Measurements from ENCODE around the gene LCN12. TPM values are rescaled to one million over a fixed set of nuclear protein-coding genes. Genes with fewer than 3 reads are reported as not detected.

LCN12 gene
- polyA plus RNA-seq, 3 donors = 0.29 TPM; not detected in 2

DNA sequence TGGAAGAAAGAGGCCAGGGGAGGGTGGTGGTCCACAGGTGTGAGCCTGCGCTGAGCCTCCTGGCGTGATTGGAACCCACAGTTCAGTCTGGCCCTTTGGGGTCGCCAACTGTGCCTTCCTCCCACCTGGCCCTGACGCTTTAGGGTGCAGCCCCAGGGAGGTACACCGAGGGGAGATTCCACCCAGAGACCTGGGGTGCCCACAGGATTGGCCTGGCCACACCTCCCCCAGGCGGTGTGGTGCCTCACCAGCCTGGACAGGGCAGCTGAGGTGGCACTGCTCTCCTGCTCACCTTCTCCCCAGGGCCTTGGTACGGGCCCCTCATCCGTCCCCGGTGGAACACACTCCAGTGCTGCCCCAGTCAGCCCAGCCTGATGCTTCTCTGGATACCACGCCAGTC lies 45.3 kb downstream of the LCN12 start:
- Histone ChIP-seq H3K27ac (ENCODE audit: low read depth in 1 of 2, low read length in 2 of 2) (no peak overlapping the region), H2AFZ (ENCODE audit: insufficient read depth, low read depth, low read length, poor library complexity, severe bottlenecking) (peak overlapping the region; percentile 22), H3K4me2 (replicated peaks; ENCODE audit: extremely low read depth, low read length, poor library complexity, severe bottlenecking) (no peak overlapping the region), H3K9ac (ENCODE audit: insufficient read depth, low read length, poor library complexity, severe bottlenecking) (peak overlapping the region; percentile 32), H4K20me1 (ENCODE audit: insufficient read depth, low read length) (peaks cover 30% of the 10 kb centered on the region), H3K79me2 (ENCODE audit: insufficient read depth, low read length) (peaks cover 20% of the 10 kb centered on the region), H3K4me3 (replicated peaks in 1 of 3; ENCODE audit: low read depth in 2 of 3, low read length in 3 of 3) (no peak overlapping the region), H3K27me3 (ENCODE audit: control insufficient read depth in 2 of 2, insufficient read depth in 2 of 2, low read length in 2 of 2) (peaks cover 0 to 41% of the 10 kb centered on the region in 2 donors), H3K9me3 (replicated peaks in 1 of 2; ENCODE audit: control insufficient read depth in 1 of 2, insufficient read depth in 1 of 2, low read length in 2 of 2) (no peaks in the 10 kb centered on the region), H3K4me1 (ENCODE audit: control insufficient read depth in 1 of 2, insufficient read depth in 2 of 2, low read length in 2 of 2) (peaks cover 80 to 95% of the 10 kb centered on the region in 2 donors), H3K36me3 (replicated peaks in 1 of 2; ENCODE audit: control insufficient read depth in 1 of 2, insufficient read depth in 2 of 2, low read length in 2 of 2) (peaks cover 6 to 9% of the 10 kb centered on the region in 2 donors)
- 73% methylated on average over 10 of the region's 10 CpGs for WGBS (ENCODE audit: insufficient coverage)
- H3K9me3 Mint-ChIP-seq = peaks cover 0 to 7% (median 0%) of the 10 kb centered on the region in 7 donors
- peaks cover 23 to 50% (median 39%) of the 10 kb centered on the region in 3 donors for H3K27me3 Mint-ChIP-seq (ENCODE audit: low read depth in 3 of 3)
- H3K27ac Mint-ChIP-seq = peak overlapping the region in 1 of 7 donors; percentile 18
- peaks cover 10 to 12% of the 10 kb centered on the region in 2 donors for H3K36me3 Mint-ChIP-seq
- intact Hi-C loops (cut with micrococcal nuclease) = loop anchor here in 1 of 2 donors (5.0 kb wide), 1 partner anchor 35 kb away; the partner anchor contains the start of gene FUT7
- no peak for DNase-seq
- peak overlapping the region in 1 of 2 donors; percentile 67 for H3K4me3 Mint-ChIP-seq
- H3K4me1 Mint-ChIP-seq = peaks cover 74% of the 10 kb centered on the region
- TF ChIP-seq, protein P1, sequence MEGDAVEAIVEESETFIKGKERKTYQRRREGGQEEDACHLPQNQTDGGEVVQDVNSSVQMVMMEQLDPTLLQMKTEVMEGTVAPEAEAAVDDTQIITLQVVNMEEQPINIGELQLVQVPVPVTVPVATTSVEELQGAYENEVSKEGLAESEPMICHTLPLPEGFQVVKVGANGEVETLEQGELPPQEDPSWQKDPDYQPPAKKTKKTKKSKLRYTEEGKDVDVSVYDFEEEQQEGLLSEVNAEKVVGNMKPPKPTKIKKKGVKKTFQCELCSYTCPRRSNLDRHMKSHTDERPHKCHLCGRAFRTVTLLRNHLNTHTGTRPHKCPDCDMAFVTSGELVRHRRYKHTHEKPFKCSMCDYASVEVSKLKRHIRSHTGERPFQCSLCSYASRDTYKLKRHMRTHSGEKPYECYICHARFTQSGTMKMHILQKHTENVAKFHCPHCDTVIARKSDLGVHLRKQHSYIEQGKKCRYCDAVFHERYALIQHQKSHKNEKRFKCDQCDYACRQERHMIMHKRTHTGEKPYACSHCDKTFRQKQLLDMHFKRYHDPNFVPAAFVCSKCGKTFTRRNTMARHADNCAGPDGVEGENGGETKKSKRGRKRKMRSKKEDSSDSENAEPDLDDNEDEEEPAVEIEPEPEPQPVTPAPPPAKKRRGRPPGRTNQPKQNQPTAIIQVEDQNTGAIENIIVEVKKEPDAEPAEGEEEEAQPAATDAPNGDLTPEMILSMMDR (IDR thresholded peaks at IDR 0.05) = no peak

- Mint-ChIP-seq H3K4me1 (peaks cover 70% of the 10 kb centered on the region), H3K4me3 (peak overlapping the region; percentile 32 to 67), H3K9me3 (peaks cover 0 to 7% (median 0%) of the 10 kb centered on the region in 7 donors), H3K27ac (peak overlapping the region in 2 of 7 donors; percentile 18 to 25), H3K27me3 (ENCODE audit: low read depth in 3 of 3) (peaks cover 23 to 50% (median 39%) of the 10 kb centered on the region in 3 donors), H3K36me3 (peaks cover 10 to 12% of the 10 kb centered on the region in 2 donors)
- peaks cover 0 to 41% of the 10 kb centered on the region in 2 donors for H3K27me3 ChIP-seq (ENCODE audit: control insufficient read depth in 2 of 2, insufficient read depth in 2 of 2, low read length in 2 of 2)
- no peak for DNase-seq
- peaks cover 6 to 9% of the 10 kb centered on the region in 2 donors for H3K36me3 ChIP-seq (replicated peaks in 1 of 2; ENCODE audit: control insufficient read depth in 1 of 2, insufficient read depth in 2 of 2, low read length in 2 of 2)
- intact Hi-C loops (cut with micrococcal nuclease) = loop anchor here in 1 of 2 donors (5.0 kb wide), 1 partner anchor 34 kb away; the partner anchor contains the start of gene FUT7
- H3K79me2 ChIP-seq (ENCODE audit: insufficient read depth, low read length) = peaks cover 16% of the 10 kb centered on the region
- peaks cover 27% of the 10 kb centered on the region for H4K20me1 ChIP-seq (ENCODE audit: insufficient read depth, low read length)
- no peak overlapping the region for H3K4me2 ChIP-seq (replicated peaks; ENCODE audit: extremely low read depth, low read length, poor library complexity, severe bottlenecking)
- no peak overlapping the region for H3K9ac ChIP-seq (ENCODE audit: insufficient read depth, low read length, poor library complexity, severe bottlenecking)
- H3K4me3 ChIP-seq (replicated peaks in 1 of 3; ENCODE audit: low read depth in 2 of 3, low read length in 3 of 3) = no peak overlapping the region
- no peak overlapping the region for H3K27ac ChIP-seq (ENCODE audit: low read depth in 1 of 2, low read length in 2 of 2)
- TF ChIP-seq, protein P1 (IDR thresholded peaks at IDR 0.05) = no peak
- no peaks in the 10 kb centered on the region for H3K9me3 ChIP-seq (replicated peaks in 1 of 2; ENCODE audit: control insufficient read depth in 1 of 2, insufficient read depth in 1 of 2, low read length in 2 of 2)
- peaks cover 76 to 90% of the 10 kb centered on the region in 2 donors for H3K4me1 ChIP-seq (ENCODE audit: control insufficient read depth in 1 of 2, insufficient read depth in 2 of 2, low read length in 2 of 2)
- 11% methylated on average over 9 of the region's 18 CpGs for WGBS (ENCODE audit: insufficient coverage)
- peak overlapping the region; percentile 22 for H2AFZ ChIP-seq (ENCODE audit: insufficient read depth, low read depth, low read length, poor library complexity, severe bottlenecking)
Observed at GRCh38 chr9:136997830-136998234, 45.8 kb downstream of the LCN12 start.
